WERI-Rb-1 (cell line): ENCODE data around the gene CERS4.
A peak's percentile ranks its signal among the peaks of the same experiment; 100 is the strongest.

Experiments used
- DNase-seq: peaks from one replicate; pipeline ENCODE4 v3.0.0-alpha.2; 2020
- H3K27ac ChIP-seq: fragments of 250-450 bp; sonication (Bioruptor Pico); 2 replicates; pipeline ENCODE4 v1.5.1; 2020; ENCODE audit warnings: mild to moderate bottlenecking, moderate library complexity
- H3K27me3 ChIP-seq: fragments of 250-450 bp; sonication (Bioruptor Pico); 2 replicates; pipeline ENCODE4 v1.5.1; 2021; ENCODE audit warnings: mild to moderate bottlenecking, low read depth, moderate library complexity; ENCODE audit not compliant: insufficient read depth, severe bottlenecking
- H3K36me3 ChIP-seq: fragments of 250-450 bp; sonication (Bioruptor Pico); 2 replicates; pipeline ENCODE4 v1.5.1; 2020; ENCODE audit warnings: mild to moderate bottlenecking, moderate library complexity
- H3K4me3 ChIP-seq: 2 replicates; pipeline ENCODE4 v1.5.1; 2011; ENCODE audit warnings: low read depth, mild to moderate bottlenecking, control low read depth, low read length
- H3K9me3 ChIP-seq: fragments of 250-450 bp; sonication (Bioruptor Pico); 2 replicates; pipeline ENCODE4 v1.5.1; 2021; ENCODE audit warnings: mild to moderate bottlenecking, moderate library complexity; ENCODE audit not compliant: severe bottlenecking
- CTCF ChIP-seq: IDR thresholded peaks from 2 replicates; pipeline ENCODE4 v1.5.1; 2011; ENCODE audit warnings: low read depth, mild to moderate bottlenecking, control low read depth, inconsistent platforms, low read length

Gene CERS4

GRCh38 chr19:8209462-8210378, 550 bp downstream of the CERS4 start:
- peak; percentile 53 for DNase-seq
- H3K27ac ChIP-seq: peak overlapping the region; percentile 79
- H3K36me3 ChIP-seq: peaks cover 17% of the 10 kb centered on the region
- no peak for TF ChIP-seq CTCF
- H3K4me3 ChIP-seq: peak overlapping the region; percentile 85
- H3K9me3 ChIP-seq: no peaks in the 10 kb centered on the region
- no peaks in the 10 kb centered on the region for H3K27me3 ChIP-seq

DNA sequence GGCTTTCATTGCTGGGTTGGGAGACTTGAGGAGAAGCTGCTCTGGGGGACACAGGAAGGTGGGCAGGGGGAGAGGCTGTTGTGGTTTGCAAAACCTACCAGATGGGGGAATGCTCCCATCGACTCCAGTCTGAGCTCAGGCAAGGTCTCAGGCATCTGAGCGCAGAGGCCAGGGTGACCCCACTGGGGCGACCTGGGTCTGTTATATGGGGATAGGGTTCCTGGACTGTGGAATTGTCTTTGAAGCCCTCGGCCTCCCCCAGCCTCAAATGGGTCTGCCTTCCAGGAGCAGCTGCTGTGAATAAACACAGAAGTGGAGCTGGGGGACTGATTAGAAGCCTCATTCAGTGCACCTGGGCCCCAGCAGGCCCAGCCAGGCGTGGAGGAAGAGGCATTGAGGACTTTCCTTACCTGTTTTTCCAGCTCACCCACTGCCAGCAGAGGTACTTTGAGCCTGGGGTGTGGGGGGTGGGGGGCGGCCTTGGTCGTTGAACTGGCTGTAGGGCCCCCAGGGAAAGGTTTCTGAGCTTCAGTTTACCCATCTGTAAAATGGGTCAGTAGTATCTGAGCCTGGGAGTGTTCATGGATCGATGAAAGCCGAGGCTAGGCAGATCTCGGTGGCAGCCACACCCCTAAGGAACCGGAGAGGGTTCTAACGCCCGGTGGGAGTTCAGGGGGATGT, 1.4 kb downstream of the CERS4 start:
- H3K9me3 ChIP-seq: no peaks in the 10 kb centered on the region
- no peak overlapping the region for H3K27ac ChIP-seq
- H3K4me3 ChIP-seq: peak overlapping the region; percentile 85
- TF ChIP-seq CTCF: no peak
- no peak for DNase-seq
- no peaks in the 10 kb centered on the region for H3K27me3 ChIP-seq
- peaks cover 17% of the 10 kb centered on the region for H3K36me3 ChIP-seq

DNA sequence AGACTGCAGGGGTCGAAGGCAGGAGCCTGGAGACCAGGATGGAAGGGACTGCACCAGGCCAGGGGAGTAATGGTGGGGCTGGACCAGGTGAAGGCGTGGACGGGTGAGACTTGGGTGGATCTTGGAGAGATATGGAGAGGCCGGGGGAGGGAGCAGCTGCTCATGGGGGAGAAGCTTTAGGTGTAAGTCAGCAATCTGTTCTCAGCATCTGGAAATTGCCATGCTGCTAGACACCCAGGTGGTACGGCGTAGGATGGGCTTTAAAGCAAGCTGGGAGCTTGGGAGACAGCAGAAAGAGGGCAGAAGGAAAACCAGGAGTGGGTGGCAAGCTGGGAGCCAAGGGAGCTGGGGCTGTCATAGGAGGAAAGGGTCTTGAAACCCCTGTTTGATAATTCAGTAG, 3.0 kb downstream of the CERS4 start:
- no peak for TF ChIP-seq CTCF
- Histone ChIP-seq H3K9me3 (no peaks in the 10 kb centered on the region), H3K36me3 (peaks cover 17% of the 10 kb centered on the region), H3K4me3 (no peak overlapping the region), H3K27me3 (no peaks in the 10 kb centered on the region), H3K27ac (no peak overlapping the region)
- DNase-seq: no peak

GRCh38 chr19:8212916-8213315, 3.7 kb downstream of the CERS4 start:
- Histone ChIP-seq H3K27me3 (no peaks in the 10 kb centered on the region), H3K27ac (no peak overlapping the region), H3K4me3 (no peak overlapping the region), H3K9me3 (no peaks in the 10 kb centered on the region), H3K36me3 (peaks cover 17% of the 10 kb centered on the region)
- no peak for DNase-seq
- TF ChIP-seq CTCF: no peak

- Histone ChIP-seq H3K36me3 (peaks cover 17% of the 10 kb centered on the region), H3K4me3 (no peak overlapping the region), H3K9me3 (no peaks in the 10 kb centered on the region), H3K27ac (no peak overlapping the region), H3K27me3 (no peaks in the 10 kb centered on the region)
- TF ChIP-seq CTCF: no peak
- DNase-seq: no peak
These were observed 4.9 kb downstream of the CERS4 start for GRCh38 chr19:8213827-8214672.
